IPS-NIHi7 (cell line): ENCODE data around the gene PACS2.
"Not testable (repeated sequence)": the region's sequence is repeated elsewhere in the genome, so short reads cannot be mapped to it uniquely, and the experiment has no call there.

Experiments used
- DNase-seq: peaks from one replicate; pipeline ENCODE4 v3.0.0; 2012; ENCODE audit warnings: mixed read lengths; ENCODE audit errors: extremely low spot score

PACS2 gene

DNA sequence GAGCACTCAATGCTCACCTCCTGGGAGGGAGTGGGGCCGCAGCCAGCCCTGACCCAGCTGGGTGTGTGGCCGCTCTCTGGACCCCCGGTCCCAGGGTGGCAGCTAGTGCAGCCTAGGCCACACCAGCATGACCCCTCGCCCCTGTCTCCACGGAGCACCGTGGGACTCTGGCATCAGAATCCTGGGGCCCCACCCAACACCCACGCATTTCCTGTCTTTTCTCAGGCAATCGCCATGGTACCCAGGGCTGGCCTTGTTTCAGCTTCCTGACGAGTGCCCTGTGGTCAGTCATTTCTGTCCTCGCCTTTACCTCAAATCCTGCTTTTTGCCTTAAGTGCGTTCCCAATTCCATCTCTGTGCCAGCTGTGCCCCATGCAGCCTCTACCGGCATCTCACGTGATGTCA is 15.9 kb downstream of the PACS2 start:
- DNase-seq: no peak

DNA sequence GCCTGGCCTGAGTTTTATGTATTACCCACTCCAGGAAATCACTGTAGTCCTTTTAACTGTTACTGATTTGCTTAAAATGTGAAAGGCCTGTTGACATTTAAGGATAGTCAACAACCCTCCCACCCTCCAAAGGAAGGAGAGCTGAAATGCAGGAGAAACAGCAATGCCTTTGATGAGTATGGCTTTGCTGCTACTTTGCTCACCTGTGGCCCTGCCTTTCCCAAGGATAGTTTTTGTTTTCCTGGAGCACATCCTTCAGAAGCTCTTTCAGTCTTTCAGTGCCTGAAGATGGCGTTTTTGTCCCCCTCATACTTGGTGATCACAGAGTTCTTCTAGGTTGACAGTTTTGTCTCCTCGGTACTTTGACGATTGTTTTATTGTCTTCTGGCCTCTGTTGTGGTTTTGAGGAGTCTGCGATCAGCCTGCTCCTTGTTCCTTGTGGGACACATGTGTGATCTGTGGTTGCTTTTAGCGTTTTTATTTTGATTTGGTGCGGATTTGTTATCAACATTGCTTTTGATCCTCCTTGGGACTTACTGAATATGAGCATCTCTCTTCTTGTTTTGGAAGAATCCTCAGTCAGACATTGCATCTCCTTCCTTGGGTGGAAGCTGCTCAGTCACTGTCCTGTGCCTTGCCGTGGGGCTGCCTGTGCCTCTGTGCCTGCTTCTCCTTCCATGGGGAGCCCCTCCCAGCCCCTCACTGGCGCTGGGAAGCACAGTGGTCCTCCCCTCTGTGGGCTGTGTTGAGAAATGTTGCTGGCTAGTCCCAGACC is 17.2 kb downstream of the PACS2 start:
- DNase-seq: no peak

DNA sequence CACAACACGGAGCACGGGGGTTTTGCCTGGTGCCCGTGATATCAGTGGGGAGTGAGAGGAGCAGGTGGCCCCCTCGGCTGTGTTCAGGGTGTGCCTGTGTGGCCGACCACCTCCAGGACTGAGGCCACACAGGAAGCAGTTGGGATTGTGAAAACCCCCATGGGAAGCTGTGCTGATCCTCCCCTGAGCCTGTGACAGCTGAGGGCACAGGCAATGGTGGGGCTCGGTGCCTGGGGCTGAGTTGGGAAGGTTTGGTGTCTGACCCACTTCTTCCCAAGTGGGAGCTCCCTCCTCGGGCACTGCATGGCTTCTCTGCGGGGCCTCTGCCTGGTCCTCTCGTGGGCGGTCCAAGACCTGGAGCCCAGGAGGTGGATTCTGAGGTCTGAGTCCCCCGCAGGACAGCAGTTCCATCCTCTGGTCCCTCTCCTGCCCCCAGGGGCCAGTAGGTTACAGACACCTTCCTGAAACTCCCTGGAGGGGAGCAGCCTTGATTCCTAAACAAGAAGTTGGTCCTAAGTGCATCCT is 17.9 kb downstream of the PACS2 start:
- DNase-seq: no peak

DNA sequence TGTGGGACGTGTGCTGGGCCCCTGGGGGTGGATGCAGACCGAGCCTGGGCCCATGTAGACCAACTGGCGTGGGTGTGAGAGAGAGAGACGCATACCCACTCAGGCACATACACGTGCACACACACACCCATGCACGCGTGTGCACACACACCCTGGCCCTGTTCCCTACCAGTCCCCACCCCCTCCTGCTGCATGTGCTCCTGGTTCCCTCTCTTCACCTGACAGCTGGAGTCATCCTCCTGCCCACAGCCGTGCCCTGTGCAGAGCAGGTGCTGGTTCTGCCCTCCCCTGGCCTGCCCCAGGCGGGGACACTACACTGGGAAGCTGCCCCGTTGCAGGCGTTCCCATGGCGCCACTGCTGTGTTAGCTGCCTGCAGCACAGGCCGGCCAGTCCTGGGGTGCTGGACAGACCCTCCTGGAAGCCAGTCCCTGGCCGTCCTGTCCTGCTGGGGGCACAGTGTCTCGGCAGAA is 18.5 kb downstream of the PACS2 start:
- no peak for DNase-seq

DNA sequence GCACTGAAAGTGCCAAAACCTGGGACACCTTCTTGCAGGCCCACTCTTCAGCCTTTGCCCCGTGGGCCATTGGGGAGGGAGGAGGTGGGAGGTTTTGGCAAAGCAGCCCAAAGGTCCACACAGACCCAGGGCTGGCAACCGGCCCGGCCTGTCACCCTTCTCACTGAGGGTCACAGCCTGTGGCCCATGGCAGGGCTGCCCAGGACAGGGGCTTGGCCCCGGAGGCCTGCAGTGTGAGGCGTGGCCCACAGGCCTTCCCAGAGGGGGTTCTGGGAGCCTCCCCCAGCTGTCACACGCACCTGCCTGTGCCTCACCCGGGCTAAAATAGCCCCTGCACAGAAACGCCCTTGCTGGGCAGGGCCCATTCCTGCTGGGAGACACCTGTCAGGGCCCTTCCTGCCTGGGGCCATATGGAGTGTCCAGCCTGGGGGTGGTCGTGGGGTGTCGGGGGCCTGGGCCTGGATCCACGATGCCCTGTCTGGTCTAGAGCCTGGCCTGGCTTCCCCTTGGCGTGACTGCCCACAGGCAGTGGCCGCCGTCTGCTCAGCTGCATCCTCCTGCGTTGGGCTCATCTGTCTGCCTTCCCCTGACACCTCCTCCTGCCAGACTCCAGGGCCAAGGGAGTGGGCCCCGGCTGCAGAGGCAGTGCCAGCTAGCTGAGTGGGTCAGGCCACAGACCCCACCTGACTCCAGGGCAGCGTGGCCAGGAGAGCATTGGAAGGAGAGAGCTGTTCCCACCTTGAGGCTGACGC is 19.2 kb downstream of the PACS2 start:
- DNase-seq: no peak

DNA sequence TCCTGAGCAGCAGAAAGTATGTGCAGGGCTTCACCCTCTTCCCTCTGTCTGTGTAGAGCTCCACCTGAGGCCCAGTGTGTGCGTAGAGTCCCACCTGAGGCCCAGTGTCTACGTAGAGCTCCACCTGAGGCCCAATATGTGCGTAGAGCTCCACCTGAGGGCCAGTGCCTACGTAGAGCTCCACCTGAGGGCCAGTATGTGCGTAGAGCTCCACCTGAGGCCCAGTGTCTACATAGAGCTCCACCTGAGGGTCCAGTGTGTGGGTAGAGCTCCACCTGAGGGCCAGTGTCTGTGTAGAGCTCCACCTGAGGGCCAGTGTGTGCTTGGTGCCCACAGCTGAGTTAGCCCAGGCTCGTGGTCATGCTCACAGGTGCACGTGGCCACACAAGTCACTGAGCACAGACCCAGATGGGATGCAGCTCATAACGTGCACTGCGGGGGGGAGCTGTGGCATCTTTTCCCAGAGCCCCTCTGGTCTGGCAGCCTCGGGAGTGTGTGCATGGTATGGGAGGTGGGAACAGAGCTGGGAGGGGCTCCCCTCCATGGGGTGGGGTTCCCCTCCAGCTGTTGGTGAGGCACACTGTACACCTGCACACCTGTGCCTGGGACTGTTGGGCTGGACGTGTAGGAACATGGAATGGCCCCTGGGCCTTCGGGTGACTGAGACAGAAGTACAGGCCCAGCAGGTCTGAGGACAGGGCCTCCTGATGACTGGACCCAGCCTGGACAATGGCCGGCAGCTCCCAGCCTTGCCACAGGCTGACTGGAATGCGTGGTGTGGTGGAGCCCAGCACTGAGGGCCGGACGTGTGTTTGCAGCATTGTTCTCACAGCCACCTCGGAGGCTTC is 20.1 kb downstream of the PACS2 start:
- no peak for DNase-seq

DNA sequence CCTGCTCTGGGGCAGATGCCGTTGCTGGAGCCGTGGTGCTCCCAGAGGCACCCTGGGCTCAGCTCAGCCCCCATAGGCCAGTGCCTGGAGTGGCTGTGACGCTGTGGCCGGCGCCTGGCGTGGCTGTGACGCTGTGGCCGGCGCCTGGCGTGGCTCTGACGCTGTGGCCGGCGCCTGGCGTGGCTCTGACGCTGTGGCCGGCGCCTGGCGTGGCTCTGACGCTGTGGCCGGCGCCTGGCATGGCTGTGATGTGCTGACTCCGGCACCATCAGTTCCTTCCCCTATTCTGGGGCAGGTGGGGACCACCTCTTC is 20.6 kb downstream of the PACS2 start:
- not testable (repeated sequence) for DNase-seq

DNA sequence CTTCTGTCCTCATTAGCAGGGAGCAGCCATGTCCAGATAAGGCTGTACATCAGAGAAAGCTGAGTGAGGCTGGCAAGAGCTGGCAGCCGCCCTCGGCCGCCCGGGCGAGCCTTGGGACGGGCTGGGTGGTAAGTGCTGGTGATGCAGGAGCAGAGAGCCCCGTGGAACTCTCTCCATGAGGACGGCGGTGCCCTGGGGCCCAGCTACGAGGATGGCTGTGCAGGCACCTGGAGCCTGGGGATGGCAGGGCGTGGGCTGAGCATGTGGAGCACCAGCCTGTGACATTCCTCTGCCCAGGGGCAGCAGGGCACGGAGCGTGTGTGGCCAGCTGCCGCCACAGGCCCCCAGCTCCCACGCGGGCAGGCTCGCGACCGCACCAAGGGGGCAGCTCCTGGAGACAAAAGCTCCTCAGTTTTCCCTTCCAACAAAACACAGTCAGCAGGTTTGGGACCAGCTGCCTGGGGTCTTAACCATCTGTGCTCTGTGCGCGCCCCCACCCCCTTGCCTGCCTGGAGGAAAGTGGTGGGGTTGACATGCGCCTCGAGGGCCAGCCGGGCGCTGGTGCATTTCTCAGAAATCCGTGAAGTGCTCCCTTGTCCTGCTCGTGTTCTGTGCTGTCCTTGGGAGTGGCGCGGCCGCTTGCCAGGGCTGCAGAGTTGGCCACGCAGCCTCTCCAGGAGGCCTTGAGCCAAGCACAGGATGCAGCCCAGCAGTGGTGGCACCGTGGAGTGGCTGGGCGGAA is 21.4 kb downstream of the PACS2 start:
- DNase-seq: no peak

DNA sequence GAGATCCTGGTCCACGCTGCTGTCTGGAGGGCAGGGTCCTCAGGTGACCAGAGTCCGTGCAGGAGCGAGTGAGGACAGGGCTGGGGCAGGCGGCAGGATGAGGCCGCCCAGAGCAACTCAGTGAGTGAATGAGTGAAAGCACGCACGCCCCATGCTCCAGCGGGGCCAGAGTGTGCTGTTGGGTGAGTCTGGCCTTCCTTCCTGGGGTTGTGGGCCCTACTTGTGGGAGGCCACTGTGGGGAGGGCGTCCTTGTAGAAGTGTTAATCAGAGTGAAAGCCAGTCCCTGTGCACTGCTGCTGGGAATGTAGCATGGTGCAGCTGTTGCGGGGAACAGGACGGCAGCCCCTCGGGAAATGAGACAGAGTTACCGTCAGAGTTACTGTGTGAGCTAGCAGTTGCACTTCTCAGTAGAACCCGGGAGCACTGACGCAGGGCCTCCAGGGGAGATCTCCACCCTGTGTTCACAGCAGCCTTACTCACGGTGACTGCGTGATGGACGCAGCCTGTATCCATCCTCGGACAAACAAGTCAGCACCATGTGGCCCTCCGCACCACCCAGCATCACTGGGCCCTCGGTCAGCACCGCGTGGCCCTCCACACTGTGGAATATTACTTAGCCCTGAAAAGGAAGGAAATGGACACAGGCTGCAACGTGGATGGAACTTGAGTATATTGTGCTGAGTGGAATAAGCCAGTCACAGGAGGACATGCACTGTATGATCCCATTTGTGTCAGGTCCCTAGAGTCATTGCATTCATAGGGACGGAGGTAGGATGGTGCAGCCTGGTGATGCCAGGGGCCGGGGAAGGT is 22.1 kb downstream of the PACS2 start:
- DNase-seq: no peak

DNA sequence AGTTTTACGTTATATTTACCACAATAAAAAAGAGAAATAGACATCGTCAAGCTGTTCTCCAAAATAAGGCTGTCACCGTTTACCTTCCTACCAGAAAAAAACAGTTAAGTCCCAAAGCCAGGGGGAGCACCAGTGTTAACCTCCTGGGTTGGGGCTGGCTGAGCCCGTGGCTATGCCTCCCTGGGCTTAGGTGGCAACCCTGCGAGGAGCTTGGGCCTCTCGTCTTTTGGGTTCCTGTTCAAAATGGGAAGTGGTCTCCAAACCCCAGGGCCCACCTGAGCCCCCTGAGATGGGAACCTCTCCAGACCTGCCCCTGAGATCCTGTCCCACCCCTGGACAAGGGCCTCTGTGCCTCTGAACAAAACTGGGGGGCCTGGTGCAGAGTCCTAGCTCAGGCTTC is 22.9 kb downstream of the PACS2 start:
- no peak for DNase-seq

DNA sequence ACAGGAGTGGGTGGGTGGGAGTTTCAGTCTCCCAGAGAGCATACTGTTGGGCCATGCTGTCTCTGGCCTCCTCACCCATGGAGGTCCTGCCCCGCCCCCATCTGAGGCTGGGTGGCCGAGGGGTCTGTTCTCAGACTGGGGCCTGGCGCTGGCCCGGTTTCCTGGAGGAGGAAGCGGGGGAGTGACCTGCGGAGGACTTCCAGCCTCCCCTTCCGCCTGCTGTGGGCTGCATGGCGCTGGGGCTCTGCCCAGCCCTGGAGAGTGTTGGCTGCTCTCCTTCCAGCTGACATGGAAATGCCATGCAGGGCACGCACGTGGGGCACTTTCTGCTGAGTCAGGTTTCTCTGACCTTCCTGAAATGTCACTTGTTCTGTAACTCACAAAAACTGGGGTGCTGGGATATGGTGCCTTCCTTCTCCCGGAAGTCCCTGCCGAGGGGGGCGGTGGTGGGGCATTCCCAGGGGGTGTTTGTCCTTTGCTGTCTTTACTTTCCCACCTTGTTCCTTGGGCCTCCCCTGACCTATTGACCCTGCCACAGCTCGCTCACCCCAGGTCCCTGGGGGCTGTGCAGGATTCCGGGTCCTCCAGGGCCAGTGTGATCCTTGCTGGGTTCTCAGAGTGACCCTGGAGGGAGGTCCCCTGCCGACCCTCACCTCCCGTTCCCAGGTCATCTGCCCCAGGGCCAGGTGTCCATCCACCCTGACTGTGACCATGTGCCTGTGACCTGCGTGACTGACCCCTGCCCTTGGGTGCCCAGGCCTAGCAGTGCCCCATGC is 23.6 kb downstream of the PACS2 start:
- no peak for DNase-seq

DNA sequence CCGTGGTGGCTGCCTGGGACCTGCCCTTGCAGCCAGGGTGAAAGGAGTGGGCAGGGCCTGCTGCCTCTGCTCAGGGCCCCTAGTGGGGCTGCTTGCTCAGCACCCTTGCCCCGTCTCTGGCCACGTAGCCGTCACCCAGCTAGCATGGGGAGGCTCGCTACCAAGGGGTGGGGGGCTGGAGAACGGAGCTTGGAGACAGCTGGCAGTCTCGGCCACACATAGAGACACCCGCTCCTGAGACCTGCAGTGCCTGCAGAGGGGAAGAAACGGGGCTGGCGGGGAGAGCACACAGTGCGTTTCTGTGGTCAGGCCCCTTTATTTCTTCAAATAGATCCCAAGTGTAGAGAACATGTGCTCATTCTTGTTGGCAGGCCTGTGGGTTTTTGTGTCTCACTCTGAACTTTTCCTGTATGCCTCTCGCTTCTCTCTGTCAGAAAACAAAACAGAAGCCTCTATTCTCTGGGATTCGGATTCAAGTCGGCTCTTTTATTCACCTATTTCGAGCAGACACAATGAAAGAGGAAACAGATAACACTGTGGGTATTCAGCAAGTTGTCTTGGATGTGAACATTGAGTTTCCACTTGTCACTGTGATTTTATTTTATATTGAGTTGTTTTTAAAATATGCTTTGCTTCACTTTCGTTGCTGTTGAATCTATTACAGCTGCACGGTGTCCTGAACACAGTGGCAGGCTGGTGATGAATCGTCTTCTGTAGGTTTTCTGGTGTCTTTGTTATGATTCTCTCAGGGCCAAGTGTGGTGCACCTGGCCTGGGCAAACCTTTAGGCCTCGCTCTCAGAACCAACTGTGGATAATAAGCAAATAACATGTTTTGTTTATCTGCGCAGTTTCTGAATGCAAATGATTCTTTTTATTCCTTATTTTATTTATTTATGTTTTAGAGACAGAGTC is 26.5 kb downstream of the PACS2 start:
- no peak for DNase-seq

DNA sequence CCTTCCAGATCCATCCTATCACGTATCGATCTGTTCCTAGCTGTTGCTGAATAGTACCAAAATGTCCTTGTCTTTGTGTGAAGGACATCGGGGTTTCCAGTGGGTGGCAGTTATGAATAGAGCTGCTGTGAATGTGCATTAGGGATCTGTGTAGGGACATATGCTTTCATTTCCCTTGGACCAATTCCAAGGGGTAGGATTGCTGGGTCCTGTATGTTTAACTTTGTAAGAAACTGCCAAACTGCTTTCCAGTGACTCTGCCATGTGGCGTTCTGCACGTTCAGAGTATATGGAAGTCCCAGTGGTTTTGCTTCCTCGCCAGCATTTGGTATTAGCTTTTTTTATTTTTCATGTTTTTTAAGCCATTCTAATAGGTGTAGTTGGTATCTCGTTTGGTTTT is 28.6 kb downstream of the PACS2 start:
- DNase-seq: no peak

DNA sequence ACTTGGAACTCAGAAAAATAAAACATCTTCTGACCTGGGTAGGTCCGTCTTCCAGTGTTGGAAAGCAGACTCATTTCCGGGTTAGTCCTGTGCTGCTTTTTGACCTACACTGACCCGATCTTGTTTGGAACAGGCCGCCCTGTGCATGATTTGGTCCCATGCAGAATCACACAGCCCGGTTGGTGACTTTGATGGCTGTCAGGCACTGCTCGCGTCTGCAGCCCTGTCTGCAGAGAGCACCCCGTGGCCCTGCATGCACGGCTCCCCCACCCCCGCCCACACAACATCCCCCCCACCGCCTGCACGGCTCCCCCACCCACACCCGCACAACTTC is 31.6 kb downstream of the PACS2 start:
- no peak for DNase-seq

DNA sequence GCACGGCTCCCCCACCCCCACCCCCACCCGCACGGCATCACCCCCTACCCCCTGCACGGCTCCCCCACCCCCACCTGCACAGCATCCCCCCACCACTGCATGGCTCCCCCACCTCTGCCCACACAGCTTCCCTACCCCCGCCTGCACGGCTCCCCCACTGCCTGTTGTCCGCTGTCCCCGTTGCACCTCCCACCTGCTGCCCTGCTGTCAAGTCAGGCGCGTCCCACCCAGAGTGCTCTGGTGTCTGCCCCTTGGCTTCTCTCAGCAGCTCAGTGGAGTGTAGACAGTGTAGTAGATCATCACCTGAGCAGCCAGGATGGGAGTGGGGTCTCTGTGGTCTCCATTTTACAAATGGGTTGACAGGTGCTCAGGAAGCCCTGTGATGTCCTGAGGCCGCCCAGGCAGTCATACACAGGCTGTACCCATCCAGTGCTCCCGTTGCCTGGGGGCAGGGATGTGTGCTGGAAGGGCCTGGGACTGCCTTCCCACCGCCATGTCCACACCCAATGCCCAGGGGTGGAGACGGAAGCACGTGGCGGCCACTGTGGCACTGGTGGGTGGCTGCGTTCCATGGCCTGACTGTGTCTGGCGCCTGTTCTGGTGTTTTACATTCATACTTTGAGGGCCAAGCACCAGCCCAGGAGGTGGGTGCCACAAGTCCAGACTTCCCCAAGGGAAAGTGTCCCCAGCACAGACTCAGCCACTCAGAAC is 32.5 kb downstream of the PACS2 start:
- DNase-seq: no peak

DNA sequence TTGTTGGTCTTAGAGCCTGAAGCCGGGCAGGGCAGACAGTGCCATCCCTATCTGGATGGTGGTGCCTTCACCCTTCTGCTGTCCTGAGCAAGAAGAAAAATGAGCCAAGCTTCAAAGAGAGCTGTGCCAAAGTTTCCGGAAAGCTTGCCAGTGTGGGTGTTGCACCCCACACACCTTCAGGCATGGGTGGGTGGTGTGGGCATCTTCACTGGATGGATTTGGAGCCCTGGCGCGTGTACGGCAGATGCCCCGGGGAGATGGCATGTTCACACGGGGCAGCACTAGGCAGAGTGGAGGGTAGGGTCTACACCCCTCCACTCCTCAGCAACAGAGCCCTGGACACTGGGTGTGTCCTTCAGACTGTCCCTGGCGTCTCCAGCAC is 33.0 kb downstream of the PACS2 start:
- no peak for DNase-seq

DNA sequence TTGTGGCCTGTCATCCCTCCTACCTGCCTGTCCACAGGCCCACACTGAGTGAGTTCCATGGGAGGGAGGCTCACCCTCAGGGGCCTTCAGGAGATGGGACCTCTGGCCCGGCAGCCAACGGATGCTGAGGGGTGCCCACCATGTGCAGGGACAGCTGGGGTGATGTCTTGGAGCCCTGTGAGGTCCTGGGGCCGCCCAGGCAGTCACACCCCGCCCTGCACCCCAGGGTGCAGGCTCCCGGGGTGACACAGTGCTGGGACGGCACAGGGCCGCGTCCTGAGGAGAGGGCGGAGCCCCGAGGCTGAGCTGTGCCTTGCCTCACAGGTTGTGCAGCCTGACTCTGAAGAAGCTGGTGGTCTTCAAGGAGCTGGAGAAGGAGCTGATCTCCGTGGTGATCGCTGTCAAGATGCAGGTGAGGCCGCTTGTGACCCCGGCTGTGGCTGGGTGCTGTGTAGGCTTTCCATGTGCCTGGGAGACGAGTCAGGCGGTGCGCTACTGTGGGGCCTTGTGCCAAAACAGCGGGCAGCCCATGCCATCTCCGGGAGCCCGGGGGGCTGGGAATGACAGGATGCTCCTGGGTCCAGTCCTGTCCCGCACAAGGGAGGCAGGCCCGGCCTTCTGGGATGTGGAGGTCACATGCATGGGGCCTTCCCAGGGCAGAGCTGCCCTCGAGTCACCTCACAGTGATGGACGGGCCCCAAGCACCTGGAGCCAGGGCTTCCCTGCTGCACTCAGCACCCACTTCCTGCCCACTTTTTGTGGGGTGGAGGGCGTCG is 33.8 kb downstream of the PACS2 start:
- no peak for DNase-seq
